NOMO-1 (cell line): ENCODE measurements around the gene BLVRA.
A peak's percentile ranks its signal among the peaks of the same experiment; 100 is the strongest.

Experiments
- DNase-seq, 2 experiments: peaks; one replicate each; lab custom pipeline; 2025; ENCODE audit not compliant: unreplicated experiment in 2 of 2; lab: John Stamatoyannopoulos, UW

Gene BLVRA

DNA sequence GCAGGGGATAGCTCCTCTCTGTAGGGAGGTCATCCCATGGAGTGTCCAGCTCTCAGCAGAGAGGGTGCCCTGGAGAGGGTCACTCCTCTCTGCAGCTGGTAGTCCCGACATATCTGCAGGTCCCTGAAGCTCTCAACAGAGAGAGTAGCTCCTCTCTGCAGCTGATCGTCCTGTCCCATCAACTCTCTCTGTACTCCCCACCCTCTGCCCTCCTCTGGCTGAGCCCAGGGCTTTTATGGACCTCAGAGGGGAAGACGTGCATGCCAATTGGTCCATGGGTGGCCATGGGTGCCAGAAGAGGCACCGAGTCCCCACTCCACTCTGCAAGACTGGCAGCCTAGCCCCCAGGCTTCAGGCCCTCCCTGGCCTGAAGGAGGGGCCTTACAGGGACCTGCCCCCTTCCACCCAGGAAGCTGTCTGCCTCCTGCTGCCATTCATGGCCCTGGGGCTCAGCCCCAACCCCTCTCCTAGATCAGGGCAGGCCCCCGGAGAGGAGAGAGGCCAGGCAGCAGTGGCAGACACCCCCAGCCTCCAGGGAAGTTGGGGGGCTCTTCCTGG is 9.0 kb upstream of the BLVRA start:
- DNase-seq = no peak

DNA sequence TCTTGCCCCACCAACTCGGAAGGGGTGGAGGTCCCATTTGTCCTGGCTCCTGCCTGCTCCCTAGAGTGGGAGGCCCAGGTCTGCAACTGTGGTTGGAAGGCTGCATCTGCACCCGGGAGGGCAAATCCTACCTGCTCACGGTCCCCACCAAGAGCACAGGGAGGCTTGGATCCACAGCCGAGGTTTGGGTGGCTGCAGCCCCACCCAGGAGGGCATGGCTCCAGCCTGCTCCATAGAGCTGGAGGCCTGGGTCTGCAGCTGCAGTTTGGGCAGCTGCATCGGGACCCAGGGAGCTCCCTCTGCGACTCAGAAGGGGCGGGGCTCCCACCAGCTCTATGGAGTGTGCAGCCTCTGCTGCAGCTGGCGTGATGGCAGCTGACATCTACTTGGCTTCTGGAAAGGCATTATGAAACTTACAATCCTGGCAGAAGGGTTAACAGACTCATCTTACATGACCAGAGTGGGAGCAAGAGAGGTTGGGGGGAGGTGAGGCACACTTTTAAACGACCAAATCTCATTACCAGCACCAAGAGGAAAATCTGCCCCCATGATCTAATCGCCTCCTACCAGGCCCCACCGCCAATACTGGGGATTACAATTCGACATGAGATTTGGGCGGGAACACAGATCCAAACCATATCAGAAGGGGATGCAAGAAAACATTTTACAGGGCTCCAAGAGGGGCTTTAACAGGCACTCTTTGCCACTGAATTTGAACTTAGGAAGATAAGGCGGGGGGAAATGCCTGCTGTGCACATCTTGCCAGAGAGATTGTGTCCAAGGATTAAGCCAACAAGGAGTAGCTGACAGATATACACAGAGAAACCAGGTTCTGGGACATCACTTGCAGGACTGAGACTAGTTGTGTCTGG is 8.2 kb upstream of the BLVRA start:
- peak; percentile 15 to 26 for DNase-seq

DNA sequence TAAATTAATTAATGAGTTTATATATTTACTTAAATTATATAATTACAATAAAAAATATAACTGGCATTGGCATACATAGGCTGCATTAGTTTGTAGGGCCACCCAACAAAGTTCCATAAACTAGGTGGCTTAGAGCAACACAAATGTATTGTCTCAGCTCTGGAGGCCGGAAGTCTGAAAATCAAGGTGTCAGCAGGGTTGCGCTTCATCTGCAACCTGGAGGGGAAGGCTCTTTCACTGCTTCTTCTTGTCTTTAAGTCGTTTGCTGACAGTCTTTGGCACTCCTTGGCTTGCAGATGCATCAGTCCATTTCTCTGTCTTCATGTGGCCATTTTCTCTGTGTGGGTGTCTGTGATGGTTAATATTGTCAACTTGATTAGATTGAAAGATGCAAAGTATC is 6.1 kb upstream of the BLVRA start:
- no peak for DNase-seq

DNA sequence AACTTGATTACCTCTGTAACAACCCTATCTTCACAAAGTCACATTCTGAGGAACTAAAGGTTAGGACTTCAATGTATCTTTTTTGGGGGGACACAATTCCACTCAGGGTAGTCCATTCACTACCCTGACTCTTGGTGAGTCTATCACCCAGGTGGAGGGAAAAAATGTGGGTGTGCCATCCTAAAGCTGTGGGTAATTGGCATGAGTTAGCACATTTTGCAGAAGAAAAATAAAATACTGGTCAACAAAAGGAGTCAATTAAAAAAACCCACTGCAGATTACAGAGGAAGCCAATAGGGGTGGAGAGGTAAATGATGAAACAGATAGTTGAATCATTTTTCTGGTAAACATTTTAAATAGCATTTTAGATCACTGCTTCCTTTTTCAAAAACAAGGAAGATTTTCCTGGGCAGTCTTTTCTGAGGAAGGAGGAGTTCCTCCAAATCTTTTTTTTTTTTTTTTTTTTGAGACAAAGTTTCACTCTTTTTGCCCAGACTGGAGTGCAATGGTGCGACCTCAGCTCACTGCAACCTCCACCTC is 5.1 kb upstream of the BLVRA start:
- peak in 1 of 2 experiments; percentile 66 for DNase-seq

DNA sequence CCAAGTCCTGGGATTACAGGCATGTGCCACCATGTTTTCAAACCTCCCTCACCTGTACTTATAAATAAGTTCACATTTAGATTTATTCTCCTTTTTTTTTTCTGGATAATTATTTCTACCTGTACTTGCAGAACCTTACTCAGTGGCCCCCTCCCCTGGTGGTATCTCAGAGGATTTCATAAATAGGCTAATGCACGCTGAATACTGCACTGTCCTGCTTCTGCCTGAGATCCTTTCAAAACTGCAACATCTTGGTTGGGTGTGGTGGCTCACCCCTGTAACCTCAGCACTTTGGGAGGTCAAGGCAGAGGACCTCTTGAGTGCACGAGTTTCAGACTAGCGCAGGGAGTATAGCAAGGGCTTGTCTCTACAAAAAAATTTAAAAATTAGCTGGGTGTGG is 4.6 kb upstream of the BLVRA start:
- DNase-seq = no peak

DNA sequence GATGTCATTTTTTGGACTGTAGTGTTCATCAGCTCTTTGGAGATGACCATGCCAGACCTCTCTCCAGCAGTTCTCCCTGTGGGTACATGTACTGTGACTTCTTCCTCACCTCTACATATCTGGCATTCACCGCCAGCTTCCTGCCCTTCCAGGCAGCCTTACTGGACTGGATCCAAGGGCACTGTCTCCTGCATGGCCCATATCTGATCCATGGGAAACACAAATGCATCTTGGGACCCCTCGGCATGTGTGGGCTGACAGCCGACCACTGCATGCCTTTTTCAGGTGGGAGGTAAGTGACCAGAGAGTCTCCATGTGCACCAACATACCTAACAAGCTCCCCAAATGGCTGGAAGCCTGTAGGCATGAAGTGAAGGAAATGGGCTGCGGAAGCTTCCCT is 3.9 kb upstream of the BLVRA start:
- DNase-seq = no peak

DNA sequence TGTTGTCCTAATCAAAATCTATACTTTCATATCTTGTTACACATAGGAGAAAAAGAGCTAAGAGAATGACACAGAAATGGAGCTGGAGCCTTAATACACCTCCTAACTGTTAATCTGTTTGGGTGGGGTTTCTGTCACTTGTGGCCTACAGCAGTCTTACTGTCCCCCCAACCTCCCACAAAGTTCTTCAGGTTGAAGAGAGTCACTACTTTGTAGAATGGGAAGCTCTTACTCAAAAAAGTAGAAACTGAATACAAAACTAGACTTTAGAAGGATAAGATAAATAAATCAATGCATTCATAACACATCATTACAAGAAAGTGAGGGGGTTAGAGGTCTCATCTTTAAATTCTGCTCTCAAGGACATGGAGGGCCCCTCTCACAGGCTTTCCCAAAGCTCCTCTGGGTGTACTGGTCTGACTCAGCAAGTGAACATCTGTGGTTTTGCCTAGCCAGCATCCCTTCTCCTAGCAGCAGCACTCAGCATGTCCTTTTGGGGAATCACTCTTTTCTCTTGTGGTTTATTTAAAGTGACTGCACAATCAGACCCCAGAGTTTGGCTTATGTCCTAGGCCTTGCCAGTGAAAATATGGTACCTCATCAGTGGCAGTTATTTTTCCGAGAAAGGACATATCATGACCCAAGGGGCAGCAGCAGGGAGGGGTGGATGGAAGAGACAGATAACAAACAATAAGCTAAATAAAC is 2.0 kb upstream of the BLVRA start:
- DNase-seq = peak in 1 of 2 experiments; percentile 35

DNA sequence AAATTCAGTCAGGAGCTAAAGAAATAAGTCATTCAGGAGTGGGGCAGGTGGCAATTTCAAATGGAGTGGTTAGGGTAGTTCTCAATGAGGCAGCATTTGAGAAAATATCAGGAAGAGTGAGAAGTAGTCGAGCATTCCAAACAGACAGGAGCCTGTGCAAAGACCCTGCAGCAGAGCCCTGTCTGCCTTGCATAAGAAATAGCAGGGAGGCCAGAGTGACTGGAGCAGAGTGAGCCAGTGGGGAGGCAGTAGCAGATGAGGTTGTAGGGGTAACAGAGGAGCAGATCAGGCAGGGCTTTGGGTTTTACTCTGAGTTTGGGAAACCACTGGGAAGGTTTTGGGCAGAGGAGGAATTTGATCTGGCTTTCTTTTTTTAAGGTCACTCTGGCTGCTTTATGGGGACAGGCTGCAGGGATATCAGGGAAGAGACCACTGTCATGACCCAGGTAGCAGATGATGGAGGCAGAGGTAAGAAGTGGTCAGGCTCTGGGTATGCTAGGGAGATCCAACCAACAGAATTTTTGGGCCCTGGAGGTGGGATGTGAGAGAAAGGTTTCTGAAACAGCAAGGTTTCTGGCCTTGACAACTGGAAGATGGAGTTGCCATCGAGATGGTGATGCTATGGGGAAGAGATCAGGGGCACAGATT is 1.3 kb upstream of the BLVRA start:
- no peak for DNase-seq

DNA sequence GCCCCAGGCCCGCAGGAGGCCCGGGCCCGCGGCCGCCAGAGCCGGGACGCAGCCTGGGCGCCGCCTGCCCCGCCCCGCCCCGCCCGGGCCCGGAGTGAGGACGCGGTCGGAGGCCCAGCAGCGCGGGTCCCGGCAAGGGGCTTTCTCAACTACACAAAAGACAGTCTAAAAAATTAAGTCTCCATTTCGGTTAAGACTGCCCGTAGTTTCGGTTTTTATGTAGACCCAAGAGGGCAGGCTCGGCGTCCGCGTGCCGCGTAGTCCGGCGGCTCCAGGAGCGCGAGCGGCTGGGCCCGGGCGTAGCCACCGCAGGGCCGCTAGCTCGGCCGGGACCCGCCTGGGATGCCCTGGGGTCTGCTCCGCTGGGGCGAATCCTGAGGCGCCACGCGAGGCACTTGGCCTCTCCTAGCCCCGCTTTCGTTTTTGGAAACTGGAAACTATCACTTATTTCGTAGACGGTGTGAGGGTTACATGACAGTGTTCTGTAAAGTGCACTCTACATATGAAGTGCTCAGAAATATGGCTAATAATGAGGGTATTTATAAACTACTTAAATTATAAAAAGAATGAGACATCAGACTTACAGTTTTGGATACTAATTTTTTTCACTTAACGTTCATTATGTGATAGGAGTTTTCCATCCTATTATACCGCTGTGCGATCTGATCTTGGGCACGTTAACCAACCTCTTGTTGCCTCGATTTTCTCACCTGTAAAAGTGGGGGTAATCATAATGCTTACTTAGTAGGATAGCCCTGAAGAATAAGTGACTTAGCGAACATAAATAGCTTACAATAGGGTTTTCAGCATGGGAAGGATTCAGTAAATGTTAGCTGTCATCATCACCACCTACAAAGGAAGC is 573 bp downstream of the BLVRA start:
- peak; percentile 24 to 36 for DNase-seq

DNA sequence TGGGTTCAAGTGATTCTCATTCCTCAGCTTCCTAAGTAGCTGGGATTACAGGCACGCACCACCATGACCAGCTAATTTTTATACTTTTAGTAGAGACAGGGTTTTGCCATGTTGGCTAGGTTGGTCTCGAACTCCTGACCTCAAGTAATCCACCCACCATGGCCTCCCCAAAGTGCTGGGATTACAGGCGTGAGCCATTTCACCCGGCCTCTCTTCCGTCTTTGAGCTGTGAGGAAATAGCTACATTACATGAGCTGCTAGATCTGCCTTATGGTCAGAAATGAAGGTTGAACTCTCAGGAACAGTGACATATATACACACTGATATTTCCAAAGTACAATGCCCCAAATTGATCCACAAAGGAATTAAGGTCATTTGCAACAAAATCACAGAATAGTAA is 2.4 kb downstream of the BLVRA start:
- no peak for DNase-seq

DNA sequence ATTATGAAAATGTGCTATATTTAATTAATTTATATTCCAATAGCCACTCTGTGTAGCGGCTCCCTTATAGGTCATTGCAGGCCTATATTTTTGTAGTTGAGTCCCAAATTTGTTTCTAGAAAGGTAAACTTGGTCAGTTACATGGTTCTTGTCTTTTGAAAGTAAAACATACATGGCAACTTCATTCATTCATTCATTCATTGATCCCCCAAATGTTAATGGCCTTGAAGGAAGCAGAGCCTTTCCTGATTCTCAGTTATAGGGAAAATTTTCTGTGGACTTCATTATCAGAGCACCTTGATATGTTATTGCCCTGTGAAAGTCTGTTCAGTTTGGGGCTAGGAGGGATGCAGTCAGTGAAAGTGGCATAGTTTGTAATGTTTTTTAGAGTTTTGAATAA is 2.9 kb downstream of the BLVRA start:
- no peak for DNase-seq

DNA sequence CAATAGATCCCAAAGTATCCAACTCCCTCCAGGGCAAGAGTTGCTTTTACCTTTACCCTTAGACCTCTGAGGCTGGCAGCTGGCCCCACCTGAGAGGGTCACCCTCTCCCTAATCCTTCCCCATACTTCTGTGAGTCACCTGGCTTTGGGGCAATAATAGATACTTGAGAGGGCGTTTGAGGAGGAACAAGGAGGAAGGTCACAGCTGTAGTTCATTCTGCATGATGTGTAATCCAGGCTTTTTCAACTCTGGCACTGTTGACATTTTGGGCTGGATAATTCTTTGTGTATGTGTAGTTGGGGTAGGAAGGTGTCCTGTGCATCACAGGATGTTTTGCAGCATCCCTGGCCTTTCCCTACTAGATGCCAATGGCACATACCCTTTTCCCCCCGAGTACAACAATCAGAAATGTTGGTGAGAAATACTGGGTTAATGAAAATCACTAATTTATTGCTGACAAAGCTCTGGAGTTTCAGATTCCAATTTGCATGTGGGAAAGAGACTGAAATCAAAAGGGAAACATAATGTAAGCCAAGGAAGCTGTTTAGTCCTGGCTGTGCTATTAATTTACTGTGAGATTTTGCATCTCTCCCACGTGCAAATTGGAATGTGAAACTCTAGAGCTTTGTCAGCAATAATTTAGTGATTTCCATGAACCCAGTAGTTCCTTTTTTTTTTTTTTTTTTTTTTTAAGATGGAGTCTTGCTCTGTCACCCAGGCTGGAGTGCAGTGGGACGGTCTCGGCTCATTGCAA is 3.6 kb downstream of the BLVRA start:
- DNase-seq = no peak

DNA sequence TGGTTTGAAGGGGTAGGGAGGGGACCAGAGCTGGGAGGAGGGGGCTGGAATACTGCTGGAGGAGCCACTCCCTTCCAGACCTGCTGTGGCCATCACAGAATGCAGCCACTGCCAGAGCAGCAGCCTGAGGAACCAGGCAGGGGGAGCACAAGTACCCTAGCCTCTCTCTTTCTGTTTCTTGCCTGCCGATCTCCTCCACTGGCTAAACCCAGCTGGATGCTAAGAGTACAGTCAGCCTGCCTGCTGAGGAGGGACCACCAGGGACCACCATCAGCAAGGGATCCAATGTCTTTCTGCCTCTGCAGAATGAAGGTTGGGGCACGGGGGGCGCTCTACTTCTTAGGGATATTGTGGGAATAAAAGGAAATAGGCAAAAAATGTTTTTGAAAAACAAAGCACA is 4.7 kb downstream of the BLVRA start:
- DNase-seq = no peak

DNA sequence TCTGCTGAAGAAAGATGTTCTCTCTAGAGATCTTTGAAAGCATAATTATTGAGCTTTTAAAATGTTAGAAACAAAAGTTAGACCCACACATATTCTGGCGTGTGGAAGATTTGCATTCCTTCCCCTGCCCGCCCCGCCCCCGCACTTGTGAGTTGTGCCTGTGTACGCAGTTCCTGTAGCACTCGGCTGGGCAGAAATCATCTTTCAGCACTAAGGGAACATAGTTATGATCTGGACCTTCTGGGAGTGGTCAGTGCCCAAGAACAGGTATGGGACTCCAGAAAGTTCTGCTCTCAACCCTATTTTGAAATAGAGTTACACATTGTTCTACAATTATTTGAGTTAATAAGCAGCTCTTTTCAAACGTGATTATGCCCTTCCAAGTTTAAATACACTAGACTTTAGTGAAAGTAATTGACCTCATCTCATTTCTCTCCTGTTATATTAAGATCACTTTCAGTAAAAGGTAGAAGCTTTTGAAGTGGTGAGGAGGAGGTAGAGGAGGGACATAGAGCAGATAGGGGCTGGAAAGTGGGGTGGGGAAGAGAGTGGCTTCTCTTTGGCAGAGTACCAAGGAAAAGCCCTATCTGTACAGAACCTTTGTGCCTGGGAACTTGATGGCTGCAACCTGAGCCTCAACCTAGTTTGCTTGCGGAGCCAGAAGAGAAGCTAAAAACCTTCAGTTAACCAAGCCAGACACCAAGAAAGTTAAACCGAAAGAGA is 5.7 kb downstream of the BLVRA start:
- DNase-seq = no peak

DNA sequence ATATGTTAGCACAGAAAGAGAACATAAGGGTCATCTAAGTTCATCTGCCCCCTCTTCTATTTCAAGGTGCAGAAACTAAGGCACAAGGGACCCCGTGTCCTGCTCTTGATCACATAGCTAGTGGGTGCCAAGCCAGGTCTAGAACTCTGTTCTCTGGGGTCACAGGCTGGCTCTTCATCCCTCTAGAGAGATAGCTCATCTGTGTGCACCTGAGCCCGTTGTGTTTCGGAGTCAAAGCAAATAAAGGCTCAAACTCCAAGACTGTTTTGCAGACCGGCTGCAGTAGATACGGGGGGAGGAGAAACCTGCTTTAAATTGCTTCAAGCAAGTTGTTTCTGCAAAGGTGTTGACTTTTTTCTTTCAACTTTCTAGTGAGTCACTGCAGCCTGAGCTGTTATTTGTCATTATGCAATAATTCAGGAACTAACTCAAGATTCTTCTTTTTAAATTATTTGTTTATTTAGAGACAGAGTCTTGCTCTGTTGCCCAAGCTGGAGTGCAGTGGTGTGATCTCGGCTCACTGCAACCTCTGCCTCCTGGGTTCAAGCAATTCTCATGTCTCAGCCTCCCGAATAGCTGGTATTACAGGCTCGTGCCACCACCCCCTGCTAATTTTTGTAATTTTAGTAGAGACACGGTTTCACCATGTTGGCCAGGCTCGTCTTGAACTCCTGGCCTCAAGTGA is 6.5 kb downstream of the BLVRA start:
- DNase-seq = peak in 1 of 2 experiments; percentile 72

DNA sequence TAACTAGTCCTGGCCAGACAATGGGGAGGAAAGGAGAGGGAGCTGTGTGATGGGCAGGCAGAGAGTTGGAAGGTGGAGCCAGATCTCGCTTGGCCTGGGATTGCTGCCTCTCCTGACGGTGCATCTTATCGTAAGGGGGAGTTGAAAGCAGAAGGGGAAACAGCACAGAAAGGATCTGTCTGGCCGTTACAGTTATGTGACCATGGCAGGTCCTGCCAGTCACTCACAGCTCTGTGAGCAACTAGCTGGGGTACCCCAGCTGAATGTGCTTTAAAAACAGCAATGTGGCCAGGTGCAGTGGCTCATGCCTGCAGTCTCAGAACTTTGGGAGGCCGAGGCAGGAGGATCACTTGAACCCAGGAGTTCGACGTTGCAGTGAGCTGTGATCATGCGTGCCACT is 8.1 kb downstream of the BLVRA start:
- no peak for DNase-seq

DNA sequence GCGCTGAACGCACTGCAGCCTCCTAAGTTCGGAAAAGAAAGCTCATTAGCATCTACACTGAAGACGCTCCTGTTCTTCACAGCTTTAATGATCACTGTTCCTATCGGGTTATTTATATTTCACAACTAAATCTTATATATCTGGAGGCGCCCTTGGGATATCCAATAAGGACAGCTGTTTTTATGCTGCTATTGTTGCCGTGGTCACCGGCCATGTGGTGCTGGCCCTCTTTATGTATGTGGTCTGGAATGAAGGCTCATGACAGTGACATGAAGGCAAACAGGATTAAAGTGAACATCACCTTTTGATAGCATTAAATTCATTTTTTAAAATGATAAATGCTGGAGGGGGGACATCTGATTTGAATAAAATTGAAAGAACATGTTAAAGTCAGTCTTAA is 8.8 kb downstream of the BLVRA start:
- DNase-seq = no peak

DNA sequence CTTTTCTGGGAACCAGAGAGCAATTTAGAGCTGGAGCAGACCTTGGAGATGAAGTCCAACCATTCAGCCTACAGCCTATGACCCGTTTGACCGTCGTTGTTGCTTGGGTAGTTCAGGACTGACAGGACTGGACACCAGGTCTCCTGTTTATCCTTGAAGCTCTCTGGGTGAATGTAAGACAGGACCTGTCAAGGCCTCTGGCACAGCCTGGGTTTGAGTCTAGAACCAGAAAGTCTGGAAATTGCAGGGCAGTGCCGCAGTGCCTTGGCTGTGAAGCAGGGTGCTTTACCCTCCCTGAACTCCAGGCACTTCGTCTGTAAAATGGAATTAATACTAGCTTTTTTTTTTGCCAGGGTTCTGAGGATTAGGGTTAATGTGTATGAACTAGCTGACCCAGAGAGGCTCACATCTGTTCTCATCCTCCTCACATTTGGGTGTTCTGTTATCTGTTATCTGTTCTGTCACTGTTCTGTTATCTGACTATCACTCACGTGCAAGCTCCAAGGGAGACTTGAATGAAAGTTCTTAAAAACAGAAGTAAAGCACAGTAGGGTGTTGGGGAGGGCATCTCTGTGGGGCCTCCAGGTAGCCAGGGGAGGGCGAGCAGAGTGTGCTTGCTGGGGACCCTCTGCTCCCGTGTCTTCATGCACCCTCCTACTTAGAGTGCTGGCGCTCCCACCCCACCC is 9.9 kb downstream of the BLVRA start:
- DNase-seq = no peak
